GM21619 (cell line): ENCODE results near the gene ELF1.
A peak's percentile ranks its signal among the peaks of the same experiment; 100 is the strongest.
"Not testable (repeated sequence)": the region's sequence is repeated elsewhere in the genome, so short reads cannot be mapped to it uniquely, and the experiment has no call there.

Source experiments
- ATAC-seq: cut with Tn5 transposase; IDR thresholded peaks from one replicate; pipeline ENCODE4 v1.9.1; 2021; ENCODE audit not compliant: unreplicated experiment

Gene ELF1

GRCh38 chr13:40941581-40941980 is 77.5 kb downstream of the ELF1 start:
- no peak for ATAC-seq

- no peak for ATAC-seq
Measured at GRCh38 chr13:40940841-40941240, 78.3 kb downstream of the ELF1 start.

GRCh38 chr13:40933508-40934204 is 85.5 kb downstream of the ELF1 start:
- peak; percentile 65 for ATAC-seq

GRCh38 chr13:40932252-40932651 is 86.9 kb downstream of the ELF1 start:
- no peak for ATAC-seq

GRCh38 chr13:40931719-40932118 is 87.4 kb downstream of the ELF1 start:
- ATAC-seq = no peak

GRCh38 chr13:40929883-40930282 is 89.2 kb downstream of the ELF1 start:
- not testable (repeated sequence) for ATAC-seq

GRCh38 chr13:40928980-40929379 is 90.1 kb downstream of the ELF1 start:
- no peak for ATAC-seq

GRCh38 chr13:40927929-40928328 is 91.2 kb downstream of the ELF1 start:
- ATAC-seq = no peak

GRCh38 chr13:40923867-40924266 is 95.2 kb downstream of the ELF1 start:
- no peak for ATAC-seq

GRCh38 chr13:40922437-40923040 is 96.6 kb downstream of the ELF1 start:
- no peak for ATAC-seq

GRCh38 chr13:40920826-40921225 is 98.3 kb downstream of the ELF1 start:
- no peak for ATAC-seq

GRCh38 chr13:40919901-40920300 is 99.2 kb downstream of the ELF1 start:
- not testable (repeated sequence) for ATAC-seq

- ATAC-seq = no peak
Measured at GRCh38 chr13:40916207-40916998, 102.7 kb downstream of the ELF1 start.

- not testable (repeated sequence) for ATAC-seq
Measured at GRCh38 chr13:40914863-40915262, 104.3 kb downstream of the ELF1 start.

- ATAC-seq = no peak
Measured at GRCh38 chr13:40911341-40911740, 107.8 kb downstream of the ELF1 start.

GRCh38 chr13:40910324-40911050 is 108.6 kb downstream of the ELF1 start:
- ATAC-seq = peak; percentile 88

GRCh38 chr13:40909541-40910200 is 109.4 kb downstream of the ELF1 start:
- not testable (repeated sequence) for ATAC-seq

- ATAC-seq = no peak
Measured at GRCh38 chr13:40908546-40908945, 110.6 kb downstream of the ELF1 start.

- not testable (repeated sequence) for ATAC-seq
Measured at GRCh38 chr13:40901032-40901431, 118.1 kb downstream of the ELF1 start.

- not testable (repeated sequence) for ATAC-seq
Measured at GRCh38 chr13:40900568-40900967, 118.5 kb downstream of the ELF1 start.

GRCh38 chr13:40897053-40897452 is 122.1 kb downstream of the ELF1 start:
- no peak for ATAC-seq
